Tibial nerve (tissue), 4 donors: ENCODE results near the gene CDH4.
"Not testable (repeated sequence)": the region's sequence is repeated elsewhere in the genome, so short reads cannot be mapped to it uniquely, and the experiment has no call there.

ENCODE experiments used
- CTCF ChIP-seq, 5 experiments: fragments of 200-600 bp in 3 of 5; fragments of 450-650 bp in 2 of 5; sonication (generic) in 3 of 5; IDR thresholded peaks; one replicate each; pipeline ENCODE4 v1.5.1; 2016 to 2019; ENCODE audit warnings: antibody characterized with exemption in 5 of 5, mild to moderate bottlenecking in 3 of 5, moderate library complexity in 2 of 5
- EP300 ChIP-seq, 2 donors: sonication (generic); formaldehyde crosslinking; IDR thresholded peaks; one replicate each; pipeline ENCODE4 v1.6.1; 2017; ENCODE audit warnings: antibody characterized with exemption in 2 of 2, mild to moderate bottlenecking in 1 of 2
- POLR2A ChIP-seq, 2 donors: fragments of 450-650 bp; IDR thresholded peaks; one replicate each; pipeline ENCODE4 v1.6.1; 2017; ENCODE audit warnings: antibody characterized with exemption in 2 of 2, mild to moderate bottlenecking in 2 of 2, moderate library complexity in 2 of 2

- TF ChIP-seq CTCF, EP300, POLR2A (IDR thresholded peaks at IDR 0.05): not testable (repeated sequence)
These were observed 696.0 kb downstream of the CDH4 start for GRCh38 chr20:61948056-61948455.
